ENCODE results near the gene MXD3. TPM values are rescaled to one million over a fixed set of nuclear protein-coding genes. Genes with fewer than 3 reads are reported as not detected.

MXD3 gene
- total and polyA plus RNA-seq, 2 of the 4 experiments (the other 2 are of a cell fraction): 7.3 to 12.9 TPM

- in situ Hi-C loops (cut with MboI; ENCODE audit: low sequenced_read_pairs) (no loop called here), intact Hi-C loops (cut with micrococcal nuclease) (no loop called here), dilution Hi-C loops (cut with HindIII; ENCODE audit: low sequenced_read_pairs, unreplicated experiment) (no loop called here)
- peaks cover 8% of the 10 kb centered on the region; the same call in 1 of the 2 replicates for H3K27me3 ChIP-seq (ENCODE audit: control insufficient read depth, insufficient read depth, low read length)
- H3K9me1 ChIP-seq (ENCODE audit: insufficient read depth, low read length): peaks cover 6% of the 10 kb centered on the region; the same call in 1 of the 2 replicates
- no peak overlapping the region for H2AK9ac ChIP-seq (replicated peaks; ENCODE audit: low read depth, low read length, poor library complexity)
- no peak overlapping the region for H4K91ac ChIP-seq (ENCODE audit: insufficient read depth, low read depth, low read length)
- no peak overlapping the region for H2BK120ac ChIP-seq (ENCODE audit: low read depth, low read length)
- H2AK5ac ChIP-seq (ENCODE audit: low read depth, low read length): no peak overlapping the region
- H2BK20ac ChIP-seq (ENCODE audit: low read depth, low read length): no peak overlapping the region
- DNase-seq (no peak), ATAC-seq (ENCODE audit: low read depth) (no peak)
- H4K20me1 ChIP-seq (ENCODE audit: insufficient read depth, low read length): peaks cover 4% of the 10 kb centered on the region
- no peak overlapping the region for H3K4ac ChIP-seq (ENCODE audit: low read depth, low read length)
- H3K4me2 ChIP-seq (ENCODE audit: low read depth, low read length): no peak overlapping the region
- H2BK15ac ChIP-seq (ENCODE audit: low read depth, low read length): no peak overlapping the region
- H3K56ac ChIP-seq (ENCODE audit: extremely low read depth, insufficient read depth, low read length): no peak overlapping the region
- no peak overlapping the region for H2BK5ac ChIP-seq (ENCODE audit: low read depth, low read length, poor library complexity, severe bottlenecking)
- ChIA-PET CTCF (no interaction called here), POLR2A (ENCODE audit: unreplicated experiment) (no interaction called here)
- no peak overlapping the region for H3K27ac ChIP-seq (ENCODE audit: insufficient read depth, low read length)
- H3K79me1 ChIP-seq (ENCODE audit: low read depth in 1 of 2, low read length in 2 of 2): peaks cover 22 to 27% of the 10 kb centered on the region in 2 experiments
- H3K9ac ChIP-seq (ENCODE audit: low read depth, low read length): no peak overlapping the region
- H3K36me3 ChIP-seq (ENCODE audit: control insufficient read depth, insufficient read depth, low read length): peaks cover 5% of the 10 kb centered on the region; the same call in 1 of the 2 replicates
- no peak overlapping the region; a peak in 1 of 4 replicates for H4K8ac ChIP-seq (ENCODE audit: low read depth in 2 of 2, low read length in 2 of 2)
- BruUV-seq (replicated peaks): no TSS peak
- no peak overlapping the region for H3K4me3 ChIP-seq (ENCODE audit: insufficient read depth, low read depth, low read length)
- TF ChIP-seq SMC3 (IDR thresholded peaks at IDR 0.05; ENCODE audit: low read depth, low read length) (no peak), BHLHE40 (IDR thresholded peaks at IDR 0.05; ENCODE audit: low read depth, low read length) (no peak), USF2 (IDR thresholded peaks at IDR 0.05; ENCODE audit: low read depth, low read length) (no peak), CTCF (conservative IDR thresholded peaks at IDR 0.05; ENCODE audit: low read depth, low read length) (no peak), FOS (IDR thresholded peaks at IDR 0.05; ENCODE audit: low read depth, low read length) (no peak), RFX5 (IDR thresholded peaks at IDR 0.05; ENCODE audit: low read depth, low read length) (no peak), NFE2L2 (IDR thresholded peaks at IDR 0.05; ENCODE audit: low read depth, low read length) (no peak), MXI1 (IDR thresholded peaks at IDR 0.05; ENCODE audit: borderline replicate concordance, low read depth, low read length) (no peak), RCOR1 (IDR thresholded peaks at IDR 0.05; ENCODE audit: insufficient replicate concordance, low read length) (no peak), CHD1 (IDR thresholded peaks at IDR 0.05; ENCODE audit: low read depth, low read length) (no peak), CEBPB (IDR thresholded peaks at IDR 0.05; ENCODE audit: low read depth, low read length) (no peak)
- WGBS, 2 experiments (ENCODE audit: extremely low coverage in 2 of 2, insufficient read length in 1 of 2): no CpG with 5 or more reads among the region's 5 CpGs
- no peak overlapping the region for H3K23ac ChIP-seq (ENCODE audit: low read depth, low read length)
- peaks cover 16% of the 10 kb centered on the region for H3K4me1 ChIP-seq (ENCODE audit: control insufficient read depth, insufficient read depth, low read length)
- H3K9me3 ChIP-seq (ENCODE audit: control insufficient read depth, insufficient read depth, low read length): peaks cover 2% of the 10 kb centered on the region; the same call in 1 of the 2 replicates
- no peak overlapping the region for H3K18ac ChIP-seq (ENCODE audit: low read depth, low read length)
- no peak overlapping the region for H2AFZ ChIP-seq (replicated peaks; ENCODE audit: low read length, poor library complexity)
- no peak overlapping the region for H3K14ac ChIP-seq (replicated peaks; ENCODE audit: low read depth, low read length)
- no peak overlapping the region for H4K5ac ChIP-seq (ENCODE audit: low read depth, low read length)
Measured at GRCh38 chr5:177353093-177353492, 41.4 kb upstream of the MXD3 start.
